Measurements from ENCODE around the gene APBA2.

- no peak for TF ChIP-seq CTCF (conservative IDR thresholded peaks at IDR 0.05; ENCODE audit: low read depth, low read length)
- TF ChIP-seq FOS (IDR thresholded peaks at IDR 0.05; ENCODE audit: low read depth, low read length), result no peak
Observed at GRCh38 chr15:29104566-29104880, 218.7 kb downstream of the APBA2 start.
